HG03378 (cell line): ENCODE measurements around the gene NEURL4.
"Not testable (repeated sequence)": the region's sequence is repeated elsewhere in the genome, so short reads cannot be mapped to it uniquely, and the experiment has no call there.

Experiments used
- ATAC-seq: cut with Tn5 transposase; IDR thresholded peaks from one replicate; pipeline ENCODE4 v1.9.1; 2021; ENCODE audit warnings: mild to moderate bottlenecking, moderate library complexity; ENCODE audit not compliant: unreplicated experiment

Gene NEURL4

DNA sequence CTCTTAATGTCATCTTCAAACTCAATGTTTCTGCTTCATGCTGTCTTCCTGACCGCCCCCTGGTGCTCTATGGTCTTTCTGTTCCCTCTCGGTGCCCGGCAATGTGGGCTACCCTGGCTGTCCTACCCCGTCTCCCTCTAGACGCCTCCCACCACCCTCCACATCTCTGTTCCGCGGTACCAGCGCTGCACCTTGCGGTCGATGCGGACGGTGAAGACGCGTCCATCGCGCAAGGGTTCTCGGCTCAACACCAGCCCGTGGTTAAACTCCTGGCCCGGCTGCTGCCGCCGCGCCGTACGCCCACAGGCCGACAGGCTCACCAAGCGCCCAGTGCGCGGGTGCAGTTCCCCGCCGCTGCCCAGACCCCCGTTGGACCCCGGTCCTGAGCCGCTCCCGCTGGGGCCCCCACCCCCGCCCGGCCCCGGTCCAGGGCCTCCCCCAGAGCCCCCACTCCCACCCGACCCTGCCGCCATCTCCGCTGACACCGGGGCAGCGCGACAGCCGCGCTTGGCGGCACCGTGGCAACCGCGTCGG lies at the start of gene NEURL4:
Gene NEURL4 (minus strand): TSS at position 496 of the 534 bp plus-strand sequence. CDS start 23 bp downstream, at position 473.
- ATAC-seq, result no peak

DNA sequence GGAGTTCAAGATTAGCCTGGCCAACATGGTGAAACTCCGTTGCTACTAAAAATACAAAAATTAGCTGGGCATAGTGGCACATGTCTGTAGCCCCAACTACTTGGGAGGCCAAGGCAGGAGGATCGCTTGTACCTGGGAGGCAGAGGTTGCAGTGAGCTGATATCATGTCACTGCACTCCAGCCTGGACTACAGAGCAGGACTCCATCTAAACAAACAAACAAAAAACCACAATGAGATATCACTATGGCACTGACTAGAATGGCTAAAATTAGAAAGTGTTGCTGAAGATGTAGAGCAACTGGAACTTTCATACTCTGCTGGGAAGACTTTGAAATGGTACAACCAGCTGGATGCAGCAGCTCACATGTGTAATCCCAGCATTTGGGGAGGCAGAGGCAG lies 45.2 kb upstream of the NEURL4 start:
- no peak for ATAC-seq

DNA sequence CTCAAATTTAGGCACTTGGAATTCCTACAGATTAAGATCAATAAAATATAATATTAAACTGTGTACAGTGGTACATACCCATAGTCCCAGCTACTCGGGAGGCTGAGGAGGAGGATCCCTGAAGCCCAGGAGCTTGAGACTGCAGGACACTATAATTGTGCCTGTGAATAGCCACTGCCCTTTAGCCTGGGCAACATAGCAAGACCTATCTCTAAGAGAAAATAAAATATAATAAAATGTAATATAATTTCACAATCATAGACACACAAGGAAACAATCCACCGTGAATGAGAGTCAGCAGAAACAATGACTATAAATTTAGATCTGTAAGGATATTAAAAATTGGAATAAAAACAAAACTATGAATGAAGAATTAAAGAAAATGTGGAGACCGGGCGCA lies 41.7 kb upstream of the NEURL4 start:
- no peak for ATAC-seq

DNA sequence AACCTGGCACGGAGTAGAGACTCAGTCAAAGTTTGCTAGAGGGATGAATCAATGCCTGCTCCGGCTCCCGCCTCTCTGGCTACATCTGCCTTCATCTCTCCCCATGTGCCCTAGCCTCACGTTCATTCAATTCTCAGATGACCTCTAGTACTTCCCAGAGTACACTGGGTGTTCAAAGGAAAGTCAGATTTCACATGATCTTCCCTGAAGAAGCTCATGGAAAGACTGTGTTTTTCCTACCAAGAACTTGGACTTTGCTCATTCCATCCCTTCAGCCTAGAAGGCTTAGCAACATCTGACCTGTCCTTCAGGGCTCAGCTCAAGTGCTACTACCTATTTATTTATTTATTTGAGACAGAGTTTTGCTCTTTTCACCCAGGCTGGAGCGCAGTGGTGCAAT lies 40.7 kb upstream of the NEURL4 start:
- no peak for ATAC-seq

DNA sequence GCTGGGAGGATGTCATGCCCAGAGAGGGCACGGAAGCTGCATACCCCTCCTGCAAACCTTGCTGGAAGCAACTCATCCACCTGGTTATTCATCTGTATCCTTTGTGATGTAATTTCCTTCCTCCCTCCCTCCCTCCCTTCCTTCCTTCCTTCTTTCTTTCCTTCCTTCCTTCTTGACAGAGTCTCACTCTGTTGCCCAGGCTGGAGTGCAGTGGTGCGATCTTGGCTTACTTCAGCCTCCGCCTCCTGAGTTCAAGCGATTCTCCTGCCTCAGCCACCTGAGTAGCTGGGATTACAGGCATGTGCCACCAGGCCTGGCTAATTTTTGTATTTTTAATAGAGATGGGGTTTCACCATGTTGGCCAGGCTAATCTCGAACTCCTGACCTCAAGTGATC lies 39.5 kb upstream of the NEURL4 start:
- not testable (repeated sequence) for ATAC-seq

DNA sequence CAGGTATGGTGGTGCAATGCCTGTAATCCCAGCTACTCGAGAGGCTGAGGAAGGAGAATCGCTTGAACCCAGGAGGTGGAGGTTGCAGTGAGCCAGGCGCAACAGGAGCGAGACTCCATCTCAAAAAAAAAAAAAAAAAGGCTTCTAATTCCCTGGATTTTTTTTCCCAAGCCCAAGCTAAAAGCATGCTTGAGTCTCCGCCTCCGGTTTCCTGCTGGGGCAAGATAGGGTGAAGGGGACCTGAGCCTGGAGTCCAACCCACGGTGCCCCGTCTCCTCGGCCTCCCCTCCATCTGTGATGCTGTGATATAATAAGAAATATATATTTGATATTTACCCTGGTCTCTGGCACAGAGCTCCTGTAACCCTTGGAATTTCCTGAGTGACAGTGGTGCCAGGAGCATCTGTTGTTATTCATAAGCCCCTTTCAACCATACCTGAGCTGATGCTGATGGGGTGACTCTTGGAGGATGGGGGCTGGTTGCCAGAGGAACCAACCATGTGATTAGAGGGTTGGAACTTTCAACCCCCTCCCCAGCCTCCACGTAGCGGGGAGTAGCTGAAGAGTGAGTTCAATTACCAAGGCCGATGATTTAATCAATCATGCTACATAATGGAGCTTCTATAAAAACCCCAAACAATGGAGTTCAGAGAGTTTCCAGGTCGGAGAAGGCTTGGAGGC lies 38.9 kb upstream of the NEURL4 start:
- no peak for ATAC-seq

DNA sequence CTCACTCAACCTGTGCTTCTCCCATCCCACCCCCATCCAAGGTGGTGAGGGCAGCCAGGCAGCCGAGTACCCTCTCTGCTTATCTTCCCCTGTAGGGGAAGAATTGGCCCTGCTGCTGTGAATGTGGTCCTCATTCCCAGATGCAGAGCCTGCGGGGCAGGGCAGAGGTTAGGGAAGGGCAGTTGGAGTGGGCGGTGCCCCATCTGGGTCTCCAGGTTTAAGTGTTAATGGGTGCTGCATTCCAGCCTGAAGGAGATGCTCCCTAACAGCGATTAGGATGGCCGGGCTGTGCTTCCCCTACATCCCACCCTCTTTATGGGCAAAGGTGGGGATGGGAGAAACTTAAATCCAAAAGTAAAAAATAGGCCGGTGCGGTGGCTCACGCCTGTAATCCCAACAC lies 37.9 kb upstream of the NEURL4 start:
- no peak for ATAC-seq

DNA sequence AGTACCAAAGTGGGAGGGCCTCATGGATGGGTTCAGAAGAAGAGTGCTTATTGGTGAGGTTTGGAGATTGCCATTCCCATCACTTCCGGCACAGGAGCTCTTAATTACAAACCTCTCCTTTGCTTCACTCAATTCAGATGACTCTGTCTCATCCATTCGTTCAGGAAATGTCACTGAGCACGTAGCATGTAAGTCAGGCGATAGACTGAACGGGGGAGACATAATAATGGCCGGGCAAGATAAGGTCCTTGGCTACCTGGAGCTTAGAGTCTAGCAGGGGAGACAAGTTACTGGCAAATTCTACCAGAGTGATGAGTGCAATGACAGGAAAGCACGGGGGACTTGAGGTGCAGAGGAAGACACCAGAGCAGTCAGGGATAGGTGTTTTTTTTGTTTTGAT lies 36.8 kb upstream of the NEURL4 start:
- ATAC-seq, result not testable (repeated sequence)

DNA sequence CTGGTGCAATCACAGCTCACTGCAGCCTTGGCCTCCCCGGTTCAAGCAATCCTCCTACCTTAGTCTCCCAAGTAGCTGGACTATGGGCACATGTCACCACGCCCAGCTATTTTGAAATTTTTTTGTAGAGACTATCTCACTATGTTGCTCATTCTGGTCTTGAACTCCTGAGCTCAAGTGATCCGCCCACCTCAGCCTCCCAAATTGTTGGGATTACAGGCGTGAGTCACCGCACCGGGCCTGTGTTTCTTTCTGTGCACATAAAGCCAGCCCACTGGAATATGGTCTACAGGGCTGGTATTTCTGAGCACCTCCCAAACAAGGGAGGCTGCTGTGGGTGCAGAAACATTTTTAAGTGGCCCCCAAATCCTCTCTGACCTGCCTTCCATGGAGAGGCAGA lies 34.2 kb upstream of the NEURL4 start:
- ATAC-seq, result no peak

DNA sequence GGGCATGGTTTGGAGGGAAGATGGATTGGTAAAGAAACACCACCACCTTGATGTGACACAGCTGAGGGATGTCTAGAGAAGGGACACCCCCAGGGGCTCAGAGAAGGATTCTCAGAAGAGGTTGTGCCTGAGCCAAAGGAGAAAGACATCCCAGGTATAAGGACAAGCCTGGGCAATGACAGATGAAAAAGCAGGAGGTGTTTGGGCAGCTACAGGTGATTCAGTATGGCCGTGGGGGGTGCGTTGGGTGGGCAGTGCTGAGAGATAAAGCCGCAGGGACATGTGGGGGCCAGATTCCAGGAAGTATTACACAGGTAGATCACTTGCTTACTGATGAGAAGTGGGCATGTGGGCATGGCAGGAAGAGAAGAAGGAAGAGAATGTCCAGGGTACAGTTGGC lies 32.8 kb upstream of the NEURL4 start:
- ATAC-seq, result no peak

DNA sequence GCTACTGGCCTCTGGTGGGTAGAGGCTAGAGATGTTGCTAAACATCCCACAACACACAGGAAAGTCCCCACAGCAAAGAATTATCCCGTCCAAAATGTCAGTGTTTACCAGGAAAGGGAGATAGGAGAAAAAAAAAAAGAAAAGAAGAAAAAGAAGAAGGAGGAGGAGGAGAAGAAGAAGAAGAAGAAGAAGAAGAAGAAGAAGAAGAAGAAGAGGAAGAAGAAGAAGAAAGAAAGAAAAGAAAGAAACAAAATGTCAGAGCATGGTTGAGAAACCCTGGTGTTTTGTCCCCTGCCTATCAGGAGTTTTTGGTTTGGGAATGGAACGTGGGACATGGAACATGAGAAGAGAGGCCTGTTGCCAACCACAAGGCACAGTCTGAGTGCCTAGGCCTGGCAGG lies 28.2 kb upstream of the NEURL4 start:
- no peak for ATAC-seq

DNA sequence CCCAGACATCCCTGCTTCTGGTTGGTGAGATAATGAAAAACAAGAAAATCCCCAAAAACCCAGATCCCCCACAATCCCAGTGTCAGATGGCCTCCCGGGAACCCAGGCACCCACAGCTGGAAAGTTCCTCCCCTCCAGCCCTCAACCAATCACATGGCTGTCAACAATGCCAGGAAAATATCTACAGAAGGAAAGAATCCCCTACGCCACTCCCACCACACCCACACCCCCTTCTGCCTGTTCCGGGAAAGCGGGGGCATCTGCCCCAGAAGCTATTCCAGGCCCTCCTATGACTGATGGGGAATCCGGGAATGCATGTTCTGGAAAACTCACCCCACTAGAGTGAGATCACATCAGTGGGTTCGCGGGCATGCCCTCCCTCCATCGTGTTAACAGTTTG lies 27.6 kb upstream of the NEURL4 start:
- no peak for ATAC-seq

DNA sequence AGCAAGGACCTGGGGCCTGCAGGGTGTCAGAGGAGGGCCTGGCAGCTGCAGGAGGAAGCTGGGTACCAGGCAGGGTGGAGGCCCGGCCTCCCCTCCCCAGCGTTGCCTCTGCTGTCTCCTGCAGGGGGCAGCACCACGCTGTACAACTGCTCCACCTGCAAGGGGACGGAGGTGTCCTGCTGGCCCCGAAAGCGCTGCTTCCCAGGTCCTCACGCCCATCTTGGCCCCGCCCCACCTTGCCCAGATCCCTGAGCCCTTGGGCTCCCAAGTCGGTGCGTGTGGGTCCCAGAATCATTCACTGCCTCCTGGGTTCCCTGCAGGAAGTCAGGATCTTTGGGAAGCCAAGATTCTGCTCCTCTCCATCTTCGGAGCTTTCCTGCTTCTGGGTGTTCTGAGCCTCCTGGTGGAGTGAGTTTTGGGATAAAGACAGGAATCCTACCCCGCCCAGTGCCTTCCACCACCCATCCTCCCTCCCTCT lies 27.0 kb upstream of the NEURL4 start:
- no peak for ATAC-seq

DNA sequence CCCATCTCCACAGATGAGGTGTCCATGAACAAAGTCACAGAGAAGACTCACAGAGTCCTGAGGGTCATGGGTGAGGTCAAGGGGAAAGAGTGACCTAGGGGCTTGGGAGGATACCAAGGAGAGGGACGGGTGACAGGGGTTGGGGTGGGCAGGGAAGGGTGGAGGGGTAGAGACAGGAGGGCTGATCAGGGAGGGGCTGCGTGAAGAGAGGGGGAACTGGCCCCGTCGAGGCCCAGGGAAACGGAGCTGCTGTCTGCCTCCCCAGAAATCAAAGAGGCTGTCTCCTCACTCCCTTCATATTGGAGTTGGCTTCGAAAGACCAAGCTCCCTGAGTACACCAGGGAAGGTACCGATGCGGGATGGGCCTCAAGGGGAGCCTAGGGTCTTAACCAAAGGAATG lies 26.4 kb upstream of the NEURL4 start:
- no peak for ATAC-seq

DNA sequence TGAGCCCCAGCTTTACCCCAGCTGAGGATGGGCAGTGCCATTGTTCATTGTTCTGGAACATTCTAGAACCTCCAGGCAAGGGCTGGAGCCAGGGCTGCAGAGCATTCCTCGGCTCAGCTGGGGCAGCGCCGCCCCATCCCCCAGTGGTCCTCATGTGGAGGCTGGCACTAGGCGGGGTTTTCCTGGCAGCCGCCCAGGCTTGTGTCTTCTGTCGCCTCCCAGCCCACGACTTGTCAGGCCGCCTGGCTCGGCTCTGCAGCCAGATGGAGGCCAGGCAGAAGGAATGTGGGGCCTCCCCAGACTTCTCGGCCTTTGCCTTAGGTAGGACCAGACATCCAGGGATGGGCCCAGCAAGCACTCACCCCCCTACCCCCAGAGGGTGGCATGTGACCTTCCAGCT lies 25.9 kb upstream of the NEURL4 start, which contains the start of gene TMEM95:
Gene TMEM95 (plus strand): TSS at position 104 of the 400 bp plus-strand sequence. CDS start 49 bp downstream, at position 153.
- ATAC-seq, result no peak

DNA sequence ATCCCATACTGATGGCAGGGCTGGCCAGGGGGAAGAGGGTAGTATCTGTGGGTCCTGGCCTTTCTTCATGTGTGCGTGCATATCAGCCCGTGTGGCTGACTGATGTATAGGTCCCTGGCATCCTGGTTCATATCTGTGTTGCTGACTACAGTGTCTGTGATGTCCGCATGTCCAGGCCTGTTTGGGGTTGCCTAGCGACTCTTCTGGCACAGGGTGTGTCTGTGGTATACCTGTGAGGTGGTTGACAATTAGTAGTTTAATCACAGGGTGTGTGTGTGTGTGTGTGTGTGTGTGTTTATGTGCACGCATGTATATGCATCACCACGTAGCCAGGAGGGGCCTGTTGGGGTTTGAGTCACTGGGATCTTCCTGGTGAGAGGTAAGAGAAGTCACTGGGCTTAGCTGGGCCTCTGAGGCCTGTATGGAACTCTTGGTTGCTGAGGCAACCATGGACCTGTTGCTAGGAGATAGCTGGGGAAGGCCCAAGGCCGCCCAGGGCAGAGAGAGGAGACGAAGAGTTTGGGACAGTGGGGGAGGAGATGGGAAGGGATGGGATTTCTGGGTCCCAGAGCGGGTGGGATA lies 25.2 kb upstream of the NEURL4 start:
- no peak for ATAC-seq

DNA sequence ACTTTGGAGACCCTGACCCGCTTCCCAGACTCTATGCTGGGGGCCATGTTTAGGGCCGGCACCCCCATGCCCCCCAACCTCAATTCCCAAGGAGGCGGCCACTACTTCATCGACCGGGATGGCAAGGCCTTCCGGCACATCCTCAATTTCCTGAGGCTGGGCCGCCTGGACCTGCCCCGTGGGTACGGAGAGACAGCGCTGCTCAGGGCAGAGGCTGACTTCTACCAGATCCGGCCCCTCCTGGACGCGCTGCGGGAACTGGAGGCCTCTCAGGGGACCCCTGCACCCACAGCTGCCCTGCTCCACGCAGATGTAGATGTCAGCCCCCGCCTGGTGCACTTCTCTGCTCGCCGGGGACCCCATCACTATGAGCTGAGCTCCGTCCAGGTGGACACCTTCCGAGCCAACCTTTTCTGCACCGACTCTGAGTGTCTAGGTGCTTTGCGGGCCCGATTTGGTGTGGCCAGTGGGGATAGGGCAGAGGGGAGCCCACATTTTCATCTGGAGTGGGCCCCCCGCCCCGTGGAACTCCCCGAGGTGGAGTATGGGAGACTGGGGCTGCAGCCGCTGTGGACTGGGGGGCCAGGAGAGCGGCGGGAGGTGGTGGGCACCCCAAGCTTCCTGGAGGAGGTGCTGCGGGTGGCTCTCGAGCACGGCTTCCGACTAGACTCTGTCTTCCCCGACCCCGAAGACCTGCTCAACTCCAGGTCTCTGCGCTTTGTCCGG lies 23.9 kb upstream of the NEURL4 start:
- no peak for ATAC-seq

DNA sequence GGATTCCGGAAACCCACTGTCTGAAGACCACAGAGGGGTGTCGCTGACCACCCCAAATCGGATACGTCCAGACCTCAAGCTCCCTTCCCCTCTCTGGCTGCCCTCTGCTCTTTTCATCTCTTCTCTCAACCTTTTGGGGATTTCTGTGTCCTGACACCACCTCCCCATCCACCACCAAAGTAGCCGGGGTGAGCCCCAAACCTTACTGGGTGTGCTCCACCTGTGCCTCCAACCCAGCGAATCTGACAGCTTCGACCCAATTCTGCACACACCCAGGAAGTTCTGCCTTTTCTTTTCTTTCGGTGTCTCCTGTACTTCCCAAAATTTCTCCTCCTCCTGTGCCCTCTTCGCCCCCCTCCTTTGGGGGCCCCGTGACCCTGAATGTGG lies 23.4 kb upstream of the NEURL4 start:
- no peak for ATAC-seq

DNA sequence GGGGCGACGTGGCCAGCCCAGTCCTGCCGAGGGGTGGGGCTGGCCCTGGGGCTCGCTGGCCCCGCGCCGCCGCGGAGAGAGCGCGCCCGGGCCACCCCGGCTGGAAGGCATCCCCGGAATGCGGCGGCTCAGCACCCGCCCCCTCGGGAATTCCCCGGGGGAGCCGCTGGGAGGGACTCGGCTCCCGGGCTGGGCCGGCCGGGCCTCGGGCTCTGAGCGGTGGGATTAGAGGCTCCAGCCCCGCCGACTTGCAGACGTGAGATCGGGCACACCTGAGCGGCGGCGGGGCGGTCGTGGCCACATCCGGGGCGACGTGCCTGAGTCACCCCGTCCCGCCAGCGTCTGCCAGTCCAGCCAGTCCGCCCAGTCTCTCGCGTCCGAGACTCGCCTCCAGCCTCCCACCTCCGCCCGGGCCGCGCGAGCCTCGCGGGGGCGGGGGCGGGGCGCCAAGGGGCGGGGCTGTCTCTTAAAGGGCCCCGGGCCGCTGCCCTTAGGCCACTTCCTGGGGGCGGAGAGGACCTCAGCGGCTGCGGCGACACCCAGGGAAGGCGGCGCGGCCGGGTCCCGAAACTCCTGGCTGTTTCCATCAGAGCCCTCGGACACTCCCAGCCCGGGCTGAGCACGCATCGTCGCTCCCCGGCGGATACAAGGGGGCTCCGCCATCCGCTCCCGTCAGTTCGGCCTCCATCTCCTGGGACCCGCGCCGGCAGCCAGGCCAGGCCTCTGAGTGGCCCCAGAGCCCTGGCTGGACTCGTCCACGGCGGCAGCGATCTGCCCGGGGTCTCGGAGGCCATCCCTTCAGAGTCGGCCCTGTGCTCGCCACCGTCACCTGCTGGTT lies 22.7 kb upstream of the NEURL4 start, which contains the start of gene KCTD11:
Gene KCTD11 (plus strand): TSS at position 498 of the 838 bp plus-strand sequence.
- ATAC-seq, result peak; percentile 39

DNA sequence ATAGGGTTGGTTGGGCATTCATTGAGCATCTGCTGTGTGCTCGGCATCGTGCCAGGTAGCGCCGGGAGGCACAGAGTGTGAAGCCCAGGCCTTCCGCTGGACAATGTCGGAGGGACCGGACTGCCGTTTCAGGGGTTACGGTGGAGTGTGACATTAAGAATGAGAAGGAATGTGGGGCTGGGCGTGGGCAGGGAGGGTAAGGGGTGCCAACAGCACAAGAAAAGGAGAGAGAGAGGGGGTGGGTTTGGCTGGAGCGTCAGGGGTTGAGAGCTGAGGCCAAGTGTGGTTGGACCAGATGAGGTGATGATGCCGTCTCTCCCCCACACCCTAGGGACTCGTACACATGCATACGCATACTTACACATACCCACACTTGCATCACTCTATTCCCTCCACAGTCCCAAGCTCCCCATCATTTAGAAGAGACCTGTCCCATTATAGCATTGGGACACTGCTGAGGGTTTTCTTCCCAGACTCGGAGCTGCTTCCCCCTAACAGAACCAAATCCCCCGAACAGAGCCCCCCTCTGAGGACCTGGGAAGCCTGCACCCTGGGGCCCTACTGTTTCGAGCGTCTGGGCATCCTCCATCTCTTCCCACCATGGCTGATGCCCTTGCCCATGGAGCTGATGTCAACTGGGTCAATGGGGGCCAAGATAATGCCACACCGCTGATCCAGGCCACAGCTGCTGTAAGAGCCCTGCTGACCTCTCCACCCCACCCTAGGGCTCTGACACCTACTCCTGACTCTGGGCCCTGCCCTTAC lies 19.5 kb upstream of the NEURL4 start:
- ATAC-seq, result no peak
